GM13977 (cell line): ENCODE measurements around the gene HHAT.

ENCODE experiments used
- DNase-seq: peaks from one replicate; pipeline ENCODE4 v3.0.0; 2012; ENCODE audit warnings: low spot score
- in situ Hi-C: fragments of 300-500 bp; cut with MboI; formaldehyde crosslinking; loops from one replicate; pipeline ENCODE4 v1.12.0; 2022; ENCODE audit warnings: low sequenced_read_pairs, low pct_unique_long_range_greater_than_20kb, mixed read lengths, inconsistent platforms; ENCODE audit not compliant: unreplicated experiment
- TF ChIP-seq, protein P1 (sequence below): IDR thresholded peaks from 2 replicates; pipeline ENCODE4 v1.5.1; 2012; ENCODE audit warnings: mild to moderate bottlenecking, control low read depth; ENCODE audit not compliant: insufficient read depth; ENCODE audit errors: extremely low read depth, missing control alignments

HHAT gene

DNA sequence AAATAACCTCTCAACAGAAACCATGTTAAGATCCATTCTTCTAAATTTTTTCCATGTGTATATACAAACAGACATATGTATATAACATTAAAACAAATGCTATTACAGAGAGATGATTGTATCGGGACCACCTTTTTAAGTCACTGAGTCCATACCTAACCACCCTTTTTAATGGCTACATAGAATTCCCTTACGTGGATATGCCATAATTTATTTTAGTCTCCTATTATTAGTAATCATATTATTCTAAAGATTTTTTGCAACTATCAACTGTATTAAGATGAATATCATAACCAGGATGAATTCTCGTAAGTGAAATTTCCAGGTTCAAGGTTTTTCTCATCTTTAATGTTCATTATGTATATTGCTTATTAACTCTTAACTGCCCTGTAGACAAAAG, 259.7 kb downstream of the HHAT start:
- in situ Hi-C loops = loop anchor here (25.0 kb wide), 3 partner anchors 349 to 1074 kb away; partner anchors contain the start of gene KCNH1
- TF ChIP-seq, protein P1, sequence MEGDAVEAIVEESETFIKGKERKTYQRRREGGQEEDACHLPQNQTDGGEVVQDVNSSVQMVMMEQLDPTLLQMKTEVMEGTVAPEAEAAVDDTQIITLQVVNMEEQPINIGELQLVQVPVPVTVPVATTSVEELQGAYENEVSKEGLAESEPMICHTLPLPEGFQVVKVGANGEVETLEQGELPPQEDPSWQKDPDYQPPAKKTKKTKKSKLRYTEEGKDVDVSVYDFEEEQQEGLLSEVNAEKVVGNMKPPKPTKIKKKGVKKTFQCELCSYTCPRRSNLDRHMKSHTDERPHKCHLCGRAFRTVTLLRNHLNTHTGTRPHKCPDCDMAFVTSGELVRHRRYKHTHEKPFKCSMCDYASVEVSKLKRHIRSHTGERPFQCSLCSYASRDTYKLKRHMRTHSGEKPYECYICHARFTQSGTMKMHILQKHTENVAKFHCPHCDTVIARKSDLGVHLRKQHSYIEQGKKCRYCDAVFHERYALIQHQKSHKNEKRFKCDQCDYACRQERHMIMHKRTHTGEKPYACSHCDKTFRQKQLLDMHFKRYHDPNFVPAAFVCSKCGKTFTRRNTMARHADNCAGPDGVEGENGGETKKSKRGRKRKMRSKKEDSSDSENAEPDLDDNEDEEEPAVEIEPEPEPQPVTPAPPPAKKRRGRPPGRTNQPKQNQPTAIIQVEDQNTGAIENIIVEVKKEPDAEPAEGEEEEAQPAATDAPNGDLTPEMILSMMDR = no peak
- DNase-seq = no peak

DNA sequence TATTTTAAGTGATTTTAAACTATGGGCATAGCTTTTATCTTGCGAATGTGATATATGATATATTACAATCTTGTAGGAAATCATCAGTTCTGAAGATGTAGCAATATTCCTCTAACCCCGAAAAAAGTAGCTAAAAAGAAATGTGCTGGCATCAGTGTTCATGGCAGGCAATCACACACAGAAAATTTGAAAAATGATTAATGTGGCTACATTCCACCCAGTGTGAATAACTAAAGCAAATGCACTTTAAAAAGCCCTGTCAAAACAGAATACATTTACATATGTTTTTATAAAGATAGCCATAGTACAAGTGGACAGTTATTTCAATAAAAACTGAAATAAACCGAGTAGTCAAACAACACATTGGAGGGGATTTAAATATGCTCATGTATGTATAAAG, 260.2 kb downstream of the HHAT start:
- TF ChIP-seq, protein P1 = no peak
- no peak for DNase-seq
- in situ Hi-C loops = loop anchor here (25.0 kb wide), 3 partner anchors 348 to 1073 kb away; partner anchors contain the start of gene KCNH1

DNA sequence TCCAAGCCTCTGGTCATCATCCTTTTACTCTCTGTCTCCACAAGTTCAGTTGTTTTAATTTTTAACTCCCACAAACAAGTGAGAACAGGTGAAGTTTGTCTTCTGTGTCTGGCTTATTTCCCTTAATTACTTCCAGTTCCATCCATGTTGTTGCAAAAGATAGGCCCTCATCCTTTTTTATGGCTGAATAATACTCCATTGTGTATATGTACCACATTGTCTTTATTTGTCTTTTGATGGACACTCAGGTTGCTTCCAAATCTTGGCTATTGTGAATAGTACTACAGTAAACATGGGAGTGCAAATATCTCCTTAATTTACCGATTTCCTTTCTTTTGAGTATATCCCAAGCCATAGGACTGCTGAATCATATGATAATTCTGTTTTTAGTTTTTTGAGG, 262.5 kb downstream of the HHAT start:
- in situ Hi-C loops = loop anchor here (25.0 kb wide), 3 partner anchors 346 to 1071 kb away; partner anchors contain the start of gene KCNH1
- DNase-seq = no peak
- TF ChIP-seq, protein P1 = no peak

DNA sequence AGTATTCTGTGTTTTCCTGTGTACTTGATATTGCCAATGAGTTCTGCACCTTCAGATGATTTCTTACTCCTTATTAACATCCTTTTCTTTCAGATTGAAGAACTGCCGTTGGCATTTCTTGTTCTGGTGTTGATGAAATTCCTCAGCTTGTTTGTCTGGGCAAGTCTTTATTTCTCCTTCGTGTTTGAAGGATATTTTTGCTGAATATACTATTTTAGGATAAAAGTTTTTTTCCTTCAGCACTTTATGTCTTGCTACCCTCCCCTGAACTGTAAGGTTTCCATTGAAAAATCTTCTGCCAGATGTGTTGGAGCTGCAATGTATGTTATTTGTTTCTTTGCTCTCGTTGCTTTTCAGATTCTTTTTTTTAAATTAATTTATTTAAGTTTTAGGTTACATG, 265.9 kb downstream of the HHAT start:
- in situ Hi-C loops = loop anchor here (25.0 kb wide), 3 partner anchors 343 to 1068 kb away; partner anchors contain the start of gene KCNH1
- TF ChIP-seq, protein P1 = no peak
- no peak for DNase-seq

- no peak for DNase-seq
- TF ChIP-seq, protein P1 = no peak
- in situ Hi-C loops = loop anchor here (25.0 kb wide), 3 partner anchors 341 to 1066 kb away; partner anchors contain the start of gene KCNH1
Measured at GRCh38 chr1:210596641-210597040, 267.9 kb downstream of the HHAT start.

DNA sequence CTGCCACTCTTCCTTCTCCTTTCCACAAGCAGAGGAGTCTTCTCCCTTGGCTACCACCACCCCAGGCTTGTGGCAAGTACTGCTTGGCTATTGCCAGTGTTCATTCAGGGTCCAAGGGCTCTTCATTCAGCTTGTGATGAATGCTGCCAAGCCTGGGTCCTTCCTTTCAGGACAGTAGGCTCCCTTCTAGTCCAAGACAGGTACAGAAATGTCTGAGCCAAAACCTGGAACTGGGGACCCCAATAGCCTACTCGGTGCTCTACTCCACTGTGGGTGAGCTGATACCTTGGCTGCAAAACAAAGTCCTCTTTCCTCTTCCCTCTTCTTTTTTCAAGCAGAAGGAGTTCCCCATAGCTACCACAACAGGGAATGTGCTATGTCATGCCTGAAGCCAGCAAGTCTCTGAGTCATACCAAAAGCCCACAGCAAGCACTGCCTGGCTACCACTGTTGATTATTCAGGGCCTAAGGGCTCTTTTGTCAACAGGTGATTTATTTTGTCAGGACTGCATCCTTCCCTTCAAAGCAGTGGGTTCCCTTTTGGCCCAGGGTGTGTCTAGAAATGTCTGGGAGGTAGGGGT, 268.9 kb downstream of the HHAT start:
- TF ChIP-seq, protein P1 = no peak
- DNase-seq = no peak
- in situ Hi-C loops = loop anchor here (25.0 kb wide), 3 partner anchors 340 to 1065 kb away; partner anchors contain the start of gene KCNH1
